Endothelial cell of umbilical vein (primary cell): Measurements from ENCODE around the gene TPPP2. TPM values are rescaled to one million over a fixed set of nuclear protein-coding genes. Genes with fewer than 3 reads are reported as not detected.

ENCODE experiments used
- BruUV-seq: library from RNA; stranded (reverse); fragments of 400-500 nt; replicated peaks from 2 replicates; lab custom pipeline; 2021; lab: Mats Ljungman, UMichigan
- CTCF ChIA-PET: fragments of 300-600, 350-600 bp; sonication (Branson Sonifier 250); formaldehyde crosslinking; loops from one replicate; lab custom pipeline; 2021; ENCODE audit warnings: antibody characterized with exemption, inconsistent platforms; lab: Charles Lee
- POLR2A ChIA-PET: fragments of 300-600, 350-600 bp; sonication (Branson Sonifier 250); formaldehyde crosslinking; loops from one replicate; lab custom pipeline; 2021; ENCODE audit warnings: antibody characterized with exemption, inconsistent platforms; lab: Charles Lee
- DNase-seq: peaks from one replicate; pipeline ENCODE4 v3.0.0-alpha.2; 2011; ENCODE audit warnings: low read depth, low spot score
- FAIRE-seq: peaks from 2 replicates; lab custom pipeline; 2011; peaks lifted over from hg19 to GRCh38; lab: Jason Lieb, UNC
- H2AFZ ChIP-seq: 2 replicates; pipeline ENCODE4 v1.6.0; 2012; ENCODE audit warnings: low read depth, low read length, control low read depth, inconsistent platforms
- H3K27ac ChIP-seq: 2 replicates; pipeline ENCODE4 v1.5.1; 2011; ENCODE audit warnings: low read depth, mild to moderate bottlenecking, control low read depth, low read length, moderate library complexity; ENCODE audit not compliant: insufficient read depth
- H3K27me3 ChIP-seq, 2 experiments: 2 replicates each; pipeline versions ENCODE4 v1.6.0 to v1.6.1; 2011; ENCODE audit warnings: low read length in 2 of 2, mixed read lengths in 1 of 2; ENCODE audit not compliant: control insufficient read depth in 2 of 2, insufficient read depth in 2 of 2
- H3K36me3 ChIP-seq, 2 experiments: 2 replicates in 1 of 2; 3 replicates in 1 of 2; pipeline ENCODE4 v1.5.1; 2011; ENCODE audit warnings: low read length in 2 of 2, mild to moderate bottlenecking in 1 of 2, moderate library complexity in 1 of 2; ENCODE audit not compliant: control insufficient read depth in 2 of 2, insufficient read depth in 2 of 2; ENCODE audit errors: extremely low read depth in 1 of 2
- H3K4me1 ChIP-seq: 3 replicates; pipeline ENCODE4 v1.5.1; 2011; ENCODE audit warnings: mild to moderate bottlenecking, low read length; ENCODE audit not compliant: control insufficient read depth, insufficient read depth; ENCODE audit errors: extremely low read depth
- H3K4me2 ChIP-seq: 2 replicates; pipeline ENCODE4 v1.6.1; 2011; ENCODE audit warnings: low read length, control low read depth, mixed read lengths; ENCODE audit not compliant: insufficient read depth
- H3K4me3 ChIP-seq, 3 experiments: fragments of 200-600 bp in 1 of 3; sonication (generic), shearing (Covaris generic) in 1 of 3; replicated peaks in 1 of 3; 2 replicates each; pipeline ENCODE4 v1.5.1; 2011 to 2016; ENCODE audit warnings: control low read depth in 3 of 3, low read length in 3 of 3, mild to moderate bottlenecking in 2 of 3, inconsistent platforms in 1 of 3, low read depth in 1 of 3, moderate library complexity in 1 of 3; ENCODE audit not compliant: insufficient read depth in 1 of 3
- H3K79me2 ChIP-seq: 2 replicates; pipeline ENCODE4 v1.6.0; 2012; ENCODE audit warnings: low read length, inconsistent platforms; ENCODE audit not compliant: control insufficient read depth, insufficient read depth
- H3K9ac ChIP-seq: replicated peaks from 2 replicates; pipeline ENCODE3; 2011; ENCODE audit warnings: low read length, control low read depth; ENCODE audit not compliant: insufficient read depth; ENCODE audit errors: extremely low read depth
- H3K9me1 ChIP-seq: replicated peaks from 3 replicates; pipeline ENCODE4 v1.6.0; 2011; ENCODE audit warnings: mild to moderate bottlenecking, low read length; ENCODE audit not compliant: control insufficient read depth, insufficient read depth; ENCODE audit errors: extremely low read depth
- H3K9me3 ChIP-seq: replicated peaks from 2 replicates; pipeline ENCODE4 v1.5.1; 2012; ENCODE audit warnings: low read length, inconsistent platforms; ENCODE audit not compliant: control insufficient read depth, insufficient read depth
- H4K20me1 ChIP-seq: replicated peaks from 2 replicates; pipeline ENCODE3; 2011; ENCODE audit warnings: mild to moderate bottlenecking, low read length; ENCODE audit not compliant: control insufficient read depth, insufficient read depth; ENCODE audit errors: extremely low read depth
- CTCF ChIP-seq, 2 donors: IDR thresholded peaks; 1 replicate in 1 of 2; 2 replicates in 1 of 2; pipeline ENCODE4 v1.5.1; 2011; ENCODE audit warnings: low read length in 2 of 2, mild to moderate bottlenecking in 2 of 2, moderate library complexity in 2 of 2, control low read depth in 1 of 2, inconsistent platforms in 1 of 2, low read depth in 1 of 2; ENCODE audit not compliant: insufficient read depth in 1 of 2; ENCODE audit errors: extremely low read depth in 1 of 2
- EZH2 ChIP-seq: IDR thresholded peaks from 2 replicates; pipeline ENCODE4 v1.6.1; 2012; ENCODE audit warnings: borderline replicate concordance, low read depth, mild to moderate bottlenecking, moderate library complexity, low read length, inconsistent platforms; ENCODE audit not compliant: severe bottlenecking
- FOS ChIP-seq: IDR thresholded peaks from 2 replicates; pipeline ENCODE4 v1.6.1; 2011; ENCODE audit warnings: mild to moderate bottlenecking, low read length, moderate library complexity, borderline replicate concordance; ENCODE audit not compliant: insufficient read depth
- GATA2 ChIP-seq: IDR thresholded peaks from 2 replicates; pipeline ENCODE4 v1.7.0; 2011; ENCODE audit warnings: low read depth, mild to moderate bottlenecking, moderate library complexity, mixed read lengths, low read length; ENCODE audit not compliant: insufficient read length, insufficient read depth
- JUN ChIP-seq: IDR thresholded peaks from 2 replicates; pipeline ENCODE4 v1.6.1; 2011; ENCODE audit warnings: borderline replicate concordance, low read depth; ENCODE audit not compliant: insufficient read length, insufficient read depth
- MAX ChIP-seq: IDR thresholded peaks from 2 replicates; pipeline ENCODE4 v1.6.1; 2011; ENCODE audit not compliant: insufficient read depth, insufficient read length
- MYC ChIP-seq: IDR thresholded peaks from one replicate; pipeline ENCODE4 v1.6.1; 2011; ENCODE audit warnings: mild to moderate bottlenecking, low read depth, low read length
- POLR2A ChIP-seq: IDR thresholded peaks from 2 replicates; pipeline ENCODE4 v1.6.1; 2012; ENCODE audit warnings: low read depth, mild to moderate bottlenecking, control low read depth, low read length
- POLR2AphosphoS5 ChIP-seq: IDR thresholded peaks from 2 replicates; pipeline ENCODE4 v1.6.1; 2012; ENCODE audit warnings: low read depth, mild to moderate bottlenecking, control low read depth, low read length, moderate library complexity; ENCODE audit not compliant: insufficient read depth
- dilution Hi-C: fragments of 300-500 bp; cut with MboI; formaldehyde crosslinking; loops from one replicate; pipeline ENCODE4 v1.15.0; 2019; ENCODE audit warnings: low sequenced_read_pairs; ENCODE audit not compliant: extremely low pct_ligation_motif_present
- intact Hi-C: fragments of 100-400 bp; cut with micrococcal nuclease; formaldehyde crosslinking; loops from one replicate; pipeline ENCODE4 v1.10.0; 2022
- microRNA-seq: library from miRNA; unstranded; fragments of <30 nt; microRNA quantifications from one replicate; pipeline ENCODE4 v1.2.0, GENCODE V29; 2021; ENCODE audit warnings: borderline number of aligned reads, borderline replicate concordance
- polyA plus RNA-seq, 4 experiments: library from polyadenylated mRNA; depleted of rRNA in 3 of 4; stranded (reverse) in 3 of 4; unstranded in 1 of 4; fragments of >200 nt; gene quantifications; 2 replicates each; pipeline versions ENCODE4 v1.2.1 to v1.2.3, GENCODE V29; 2011 to 2012; ENCODE audit warnings: missing spikeins in 1 of 4
- total RNA-seq: library from RNA; stranded (reverse); gene quantifications from 2 replicates; pipeline ENCODE4 v1.2.3, GENCODE V29; 2021

The TPPP2 gene
- total and polyA plus RNA-seq, 2 donors (not counting 3 experiments of a cell fraction or from before 2014, with no cell fraction given) = not detected

GRCh38 chr14:21081521-21082142 is 51.6 kb downstream of the TPPP2 start:
- H3K9ac ChIP-seq = no peak overlapping the region
- no peaks in the 10 kb centered on the region for H4K20me1 ChIP-seq
- no peak overlapping the region for H3K4me3 ChIP-seq
- no peaks in the 10 kb centered on the region for H3K9me3 ChIP-seq
- TF ChIP-seq POLR2AphosphoS5 (no peak), CTCF (IDR thresholded peaks at IDR 0.05; ENCODE audit: extremely low read depth in 1 of 2, insufficient read depth in 1 of 2, low read depth in 1 of 2, low read length in 2 of 2) (no peak), GATA2 (no peak), EZH2 (no peak), POLR2A (no peak), MYC (no peak), JUN (no peak), MAX (no peak), FOS (no peak)
- H3K79me2 ChIP-seq = no peaks in the 10 kb centered on the region
- H3K36me3 ChIP-seq = peaks cover 0 to 3% of the 10 kb centered on the region in 2 experiments
- no peaks in the 10 kb centered on the region for H3K4me1 ChIP-seq
- FAIRE-seq = no peak
- ChIA-PET POLR2A (no interaction called here), CTCF (interaction anchor here (1.0 to 3.5 kb wide), 4 partner anchors 11 to 22 kb away, joined by 3 to 17 read pairs (median 6); partner anchors contain the start of gene ARHGEF40)
- no peaks in the 10 kb centered on the region for H3K27me3 ChIP-seq
- dilution Hi-C loops = no loop called here
- intact Hi-C loops = no loop called here
- no peaks in the 10 kb centered on the region for H3K9me1 ChIP-seq
- H3K27ac ChIP-seq = no peak overlapping the region
- H3K4me2 ChIP-seq = no peak overlapping the region
- no peak overlapping the region for H2AFZ ChIP-seq
- no TSS peak for BruUV-seq
- no peak for DNase-seq

Small RNA genes lying within 50 kb of the gene (microRNA-seq; reads per million reads assigned to microRNA genes)
- gene MIR6717 = not detected

Other genes with a start within 250 kb of the TPPP2 start
- gene RNASE6, start 248.9 kb upstream of the TPPP2 start, total RNA-seq = 0.33 TPM in 1 of 2 replicates, not detected in the other
- gene RNASE6, start 248.9 kb upstream of the TPPP2 start, polyA plus RNA-seq = 0.70 and 0.79 TPM in 2 replicates
- 182 and 216 TPM in 2 replicates for gene RNASE1, start 227.4 kb upstream of the TPPP2 start, total RNA-seq
- gene RNASE1, start 227.4 kb upstream of the TPPP2 start, polyA plus RNA-seq = 909 and 1,090 TPM in 2 replicates
- gene RNASE3, start 138.8 kb upstream of the TPPP2 start, total RNA-seq = not detected in 2 replicates
- gene RNASE3, start 138.8 kb upstream of the TPPP2 start, polyA plus RNA-seq = not detected in 2 replicates
- gene RNASE2, start 74.7 kb upstream of the TPPP2 start, total RNA-seq = not detected in 2 replicates
- not detected in 2 replicates for gene RNASE2, start 74.7 kb upstream of the TPPP2 start, polyA plus RNA-seq
- gene METTL17, start 40.2 kb upstream of the TPPP2 start, total RNA-seq = 50.2 and 60.6 TPM in 2 replicates
- gene METTL17, start 40.2 kb upstream of the TPPP2 start, polyA plus RNA-seq = 81.5 and 90.6 TPM in 2 replicates
- gene SLC39A2, start 30.9 kb upstream of the TPPP2 start, total RNA-seq = not detected in 2 replicates
- 0.06 TPM in 1 of 2 replicates, not detected in the other for gene SLC39A2, start 30.9 kb upstream of the TPPP2 start, polyA plus RNA-seq
- gene NDRG2, start 5.2 kb upstream of the TPPP2 start, total RNA-seq = not detected in 2 replicates
- gene NDRG2, start 5.2 kb upstream of the TPPP2 start, polyA plus RNA-seq = 0.37 and 0.54 TPM in 2 replicates
- not detected in 2 replicates for gene RNASE13, start 4.6 kb downstream of the TPPP2 start, total RNA-seq
- not detected in 2 replicates for gene RNASE13, start 4.6 kb downstream of the TPPP2 start, polyA plus RNA-seq
- not detected in 2 replicates for gene RNASE7, start 12.1 kb downstream of the TPPP2 start, total RNA-seq
- not detected in 2 replicates for gene RNASE7, start 12.1 kb downstream of the TPPP2 start, polyA plus RNA-seq
- not detected in 2 replicates for gene RNASE8, start 27.6 kb downstream of the TPPP2 start, total RNA-seq
- gene RNASE8, start 27.6 kb downstream of the TPPP2 start, polyA plus RNA-seq = not detected in 2 replicates
- 1.9 and 2.6 TPM in 2 replicates for gene ARHGEF40, start 40.1 kb downstream of the TPPP2 start, total RNA-seq
- gene ARHGEF40, start 40.1 kb downstream of the TPPP2 start, polyA plus RNA-seq = 19.9 and 30.4 TPM in 2 replicates
- gene ZNF219, start 68.4 kb downstream of the TPPP2 start, total RNA-seq = 12.8 and 15.2 TPM in 2 replicates
- gene ZNF219, start 68.4 kb downstream of the TPPP2 start, polyA plus RNA-seq = 13.2 and 21.2 TPM in 2 replicates
- gene TMEM253, start 70.8 kb downstream of the TPPP2 start, total RNA-seq = not detected in 2 replicates
- gene TMEM253, start 70.8 kb downstream of the TPPP2 start, polyA plus RNA-seq = 0.14 and 0.25 TPM in 2 replicates
- not detected in 2 replicates for gene OR5AU1, start 125.8 kb downstream of the TPPP2 start, total RNA-seq
- not detected in 2 replicates for gene OR5AU1, start 125.8 kb downstream of the TPPP2 start, polyA plus RNA-seq
- gene HNRNPC, start 239.2 kb downstream of the TPPP2 start, total RNA-seq = 611 and 674 TPM in 2 replicates
- 309 and 531 TPM in 2 replicates for gene HNRNPC, start 239.2 kb downstream of the TPPP2 start, polyA plus RNA-seq
- gene RPGRIP1, start 249.9 kb downstream of the TPPP2 start, total RNA-seq = not detected in 2 replicates
- not detected in 2 replicates for gene RPGRIP1, start 249.9 kb downstream of the TPPP2 start, polyA plus RNA-seq